GM12872 (cell line): ENCODE results near the gene S100A7.

ENCODE experiments used
- TF ChIP-seq, protein P1 (sequence below): IDR thresholded peaks from 3 replicates; pipeline ENCODE4 v1.5.1; 2011; ENCODE audit warnings: low read depth, mild to moderate bottlenecking, low read length, moderate library complexity; ENCODE audit not compliant: insufficient read depth

The S100A7 gene

DNA sequence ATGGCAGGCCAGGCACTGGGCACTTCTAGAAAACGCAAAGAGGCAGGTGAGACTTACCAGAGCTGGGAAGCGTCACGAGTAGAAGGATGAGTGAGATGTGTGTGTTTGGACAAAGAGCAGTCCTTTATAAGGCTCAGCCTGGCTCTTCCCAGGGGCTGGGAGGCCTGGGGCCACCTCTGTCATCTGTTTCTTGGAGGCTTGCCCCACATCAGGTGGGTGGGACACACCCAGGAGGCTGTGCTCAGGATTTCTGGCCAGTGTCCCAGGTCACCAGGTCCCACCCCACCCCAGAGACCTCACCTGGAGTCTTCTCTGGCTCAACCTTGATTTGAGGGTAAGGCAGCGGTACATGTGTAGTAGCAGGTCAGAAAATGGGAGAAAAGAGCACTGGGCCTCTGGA is at the start of gene S100A7:
TSS of gene S100A7 (minus strand) at position 101 of the 400 bp plus-strand sequence. CDS start 1,638 bp downstream, outside the sequence.
- TF ChIP-seq, protein P1, sequence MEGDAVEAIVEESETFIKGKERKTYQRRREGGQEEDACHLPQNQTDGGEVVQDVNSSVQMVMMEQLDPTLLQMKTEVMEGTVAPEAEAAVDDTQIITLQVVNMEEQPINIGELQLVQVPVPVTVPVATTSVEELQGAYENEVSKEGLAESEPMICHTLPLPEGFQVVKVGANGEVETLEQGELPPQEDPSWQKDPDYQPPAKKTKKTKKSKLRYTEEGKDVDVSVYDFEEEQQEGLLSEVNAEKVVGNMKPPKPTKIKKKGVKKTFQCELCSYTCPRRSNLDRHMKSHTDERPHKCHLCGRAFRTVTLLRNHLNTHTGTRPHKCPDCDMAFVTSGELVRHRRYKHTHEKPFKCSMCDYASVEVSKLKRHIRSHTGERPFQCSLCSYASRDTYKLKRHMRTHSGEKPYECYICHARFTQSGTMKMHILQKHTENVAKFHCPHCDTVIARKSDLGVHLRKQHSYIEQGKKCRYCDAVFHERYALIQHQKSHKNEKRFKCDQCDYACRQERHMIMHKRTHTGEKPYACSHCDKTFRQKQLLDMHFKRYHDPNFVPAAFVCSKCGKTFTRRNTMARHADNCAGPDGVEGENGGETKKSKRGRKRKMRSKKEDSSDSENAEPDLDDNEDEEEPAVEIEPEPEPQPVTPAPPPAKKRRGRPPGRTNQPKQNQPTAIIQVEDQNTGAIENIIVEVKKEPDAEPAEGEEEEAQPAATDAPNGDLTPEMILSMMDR: no peak

DNA sequence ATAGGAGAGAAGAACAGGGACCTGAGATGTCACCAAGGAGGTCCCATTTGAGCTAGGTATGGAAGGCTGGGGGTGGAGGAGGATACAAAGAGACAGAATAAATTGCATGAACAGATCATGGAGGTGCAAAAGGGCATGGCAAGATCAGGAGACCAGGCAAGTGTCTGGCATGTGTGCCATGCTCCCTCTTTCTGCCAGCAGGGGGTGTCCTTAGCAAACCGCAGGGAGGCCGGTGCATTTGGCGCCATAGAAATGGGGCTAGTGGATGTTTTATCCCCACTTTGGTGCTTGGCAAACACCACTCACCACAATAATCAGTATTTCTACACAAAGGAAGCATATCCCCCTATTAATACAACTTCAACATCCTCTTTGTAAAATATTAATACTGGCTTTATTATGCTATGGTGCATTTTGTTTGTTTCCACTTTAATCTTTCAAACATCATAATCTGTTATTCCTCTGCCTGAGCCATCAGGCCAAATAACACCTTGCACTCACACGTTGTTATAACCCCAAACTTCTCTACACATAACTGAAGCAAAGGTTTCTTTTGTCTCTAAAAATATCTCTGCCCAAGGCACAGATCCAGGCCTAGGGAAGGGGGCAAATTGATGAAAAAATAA is 49.4 kb upstream of the S100A7 start:
- TF ChIP-seq, protein P1: peak; percentile 93

- TF ChIP-seq, protein P1: peak; percentile 15; the same call in 1 of the 3 replicates
Measured at GRCh38 chr1:153509036-153509435, 48.6 kb upstream of the S100A7 start.

- TF ChIP-seq, protein P1: no peak
Measured at GRCh38 chr1:153507926-153508583, 47.6 kb upstream of the S100A7 start.

GRCh38 chr1:153506831-153507413 is 46.5 kb upstream of the S100A7 start:
- TF ChIP-seq, protein P1: no peak

DNA sequence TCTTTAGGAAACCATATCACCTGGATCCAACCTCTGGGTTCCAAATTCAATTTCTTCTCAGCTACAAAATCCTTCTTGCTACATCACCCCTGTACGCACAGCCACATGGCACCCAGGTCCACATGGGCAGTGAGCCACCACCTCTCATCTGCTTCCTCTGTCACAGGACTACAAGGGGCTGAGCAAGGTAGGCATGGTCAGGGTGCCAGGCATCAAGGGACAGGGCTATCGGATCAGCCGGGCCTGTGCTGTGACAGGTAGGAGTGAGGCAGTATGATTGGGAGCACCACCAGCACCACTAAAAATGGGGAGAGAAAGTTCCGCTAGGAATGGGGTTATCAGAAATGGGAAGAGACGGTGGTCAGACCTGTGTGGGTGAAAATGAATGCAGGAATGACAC is 45.9 kb upstream of the S100A7 start:
- TF ChIP-seq, protein P1: no peak

DNA sequence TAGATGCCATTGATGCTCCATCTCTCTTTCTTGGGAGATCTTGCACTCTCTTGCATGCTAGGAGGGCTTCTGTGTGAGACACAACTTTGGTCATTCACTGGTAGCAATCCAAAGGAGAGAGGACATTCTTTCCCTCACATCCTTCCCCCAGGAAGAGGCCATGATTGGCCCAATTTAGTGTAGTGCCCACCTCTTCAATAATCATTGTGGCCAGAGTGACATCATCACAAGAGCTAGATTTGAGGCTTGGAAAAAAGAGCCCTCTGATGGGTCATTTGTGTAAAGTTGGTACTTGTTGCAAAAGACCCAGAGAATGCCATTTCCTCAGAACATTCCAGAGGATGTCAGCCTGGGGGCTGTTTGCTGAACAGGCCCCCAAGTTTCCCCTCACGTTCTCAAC is 45.1 kb upstream of the S100A7 start:
- TF ChIP-seq, protein P1: no peak
